ENCODE results near the gene ASAP2.

ASAP2 gene

DNA sequence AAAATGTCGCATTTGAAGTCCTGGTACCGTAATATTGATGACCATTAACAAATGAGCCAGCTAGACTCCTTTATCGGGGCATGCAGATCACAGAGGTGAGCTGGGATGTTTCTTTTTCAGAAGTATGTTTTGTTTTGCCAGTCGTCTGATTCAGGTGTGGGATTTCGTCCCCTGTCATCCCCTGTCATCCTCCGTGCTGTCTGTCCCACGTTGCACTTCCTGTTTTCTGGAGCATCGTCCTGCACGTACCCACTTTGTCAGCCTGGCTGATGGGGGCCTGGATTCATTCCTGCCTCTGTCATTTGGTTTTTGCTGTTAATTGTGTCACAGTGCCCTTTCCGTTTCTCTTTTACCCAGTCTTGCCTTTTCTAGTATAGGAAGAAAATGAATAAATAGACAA is 72.8 kb downstream of the ASAP2 start:
- DNase-seq, result no peak

DNA sequence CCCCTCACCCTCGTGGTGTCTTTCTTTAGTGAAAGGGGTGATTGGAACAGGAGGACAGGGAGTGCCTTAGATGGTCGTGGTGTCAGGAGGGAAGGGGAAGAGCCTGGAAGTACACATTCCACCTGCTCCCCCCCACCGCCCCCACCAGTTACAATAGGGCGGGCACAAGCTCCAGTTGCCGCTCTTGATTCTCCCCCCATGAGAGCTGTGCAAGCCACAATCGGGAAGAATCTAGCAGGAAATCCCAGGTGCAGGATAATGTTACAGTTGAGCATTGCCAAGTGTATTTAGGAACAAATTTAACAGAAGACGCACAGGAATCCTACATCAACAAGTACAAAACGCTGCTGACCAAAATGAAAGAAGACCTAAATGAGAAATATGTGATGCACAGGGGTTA is 73.6 kb downstream of the ASAP2 start:
- DNase-seq, result no peak

DNA sequence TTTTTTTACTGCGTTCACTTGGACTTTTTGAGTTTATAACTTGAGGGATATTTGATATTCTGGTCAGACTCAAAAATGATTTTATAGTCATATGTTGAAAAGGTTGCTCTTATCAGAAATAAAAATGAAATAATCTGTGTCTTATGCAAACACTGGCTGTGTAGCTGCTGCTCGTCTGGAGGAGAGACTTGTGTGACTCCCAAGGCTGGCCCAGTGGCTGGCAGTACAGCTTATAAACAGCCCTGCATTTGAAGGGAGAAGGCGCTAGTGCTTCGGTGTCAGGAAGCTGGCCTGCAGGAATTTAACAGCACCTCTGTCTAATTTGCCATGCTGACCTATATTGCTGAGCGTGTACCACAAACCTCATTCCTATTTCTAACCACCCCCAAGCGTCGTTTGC is 74.5 kb downstream of the ASAP2 start:
- no peak for DNase-seq

DNA sequence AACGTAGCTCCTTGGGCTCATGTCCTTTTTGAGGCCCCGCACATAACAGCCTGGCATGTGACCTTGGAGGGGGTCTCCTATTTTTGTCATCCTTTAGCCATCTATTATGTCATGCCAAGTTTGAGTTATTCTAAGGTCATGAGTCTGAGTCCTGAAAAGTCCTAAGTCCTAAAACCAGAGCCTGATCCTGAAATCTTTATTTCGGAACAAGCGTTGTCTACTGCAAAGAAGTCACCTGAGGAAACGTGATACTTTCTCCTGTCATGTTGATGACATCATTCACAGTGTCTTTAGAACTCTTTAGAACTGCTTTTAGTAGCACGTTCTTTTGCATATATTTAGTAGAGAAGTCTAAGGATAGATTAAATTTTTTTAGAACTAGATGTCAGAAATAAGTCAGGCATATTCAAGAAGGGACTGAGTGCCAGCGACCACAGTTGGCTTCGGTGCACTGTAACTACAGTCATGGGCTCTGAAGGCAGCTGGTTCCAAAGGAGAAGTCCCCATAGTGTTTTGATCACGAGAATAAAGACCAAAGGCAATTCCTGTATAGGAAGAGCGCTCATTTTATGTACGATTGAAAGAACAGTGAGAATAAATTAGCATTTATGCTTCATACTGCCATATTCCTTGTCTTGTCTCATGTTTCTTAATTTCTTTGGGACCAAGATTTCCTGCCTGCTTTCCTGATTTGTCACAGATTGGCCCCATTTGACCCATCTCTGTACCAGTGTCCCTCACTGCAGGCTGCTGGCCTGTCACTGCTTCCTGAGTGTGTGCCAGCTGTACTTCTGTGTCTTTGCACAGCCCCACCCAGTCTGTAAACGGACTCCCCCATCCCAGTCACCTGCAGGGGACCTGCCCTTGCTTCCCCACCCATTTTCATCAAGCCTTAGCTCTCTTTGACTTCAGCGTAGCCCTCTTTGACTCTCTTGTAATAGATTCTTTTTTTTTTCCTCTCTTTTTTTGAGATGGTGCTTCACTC is 75.8 kb downstream of the ASAP2 start:
- no peak for DNase-seq

DNA sequence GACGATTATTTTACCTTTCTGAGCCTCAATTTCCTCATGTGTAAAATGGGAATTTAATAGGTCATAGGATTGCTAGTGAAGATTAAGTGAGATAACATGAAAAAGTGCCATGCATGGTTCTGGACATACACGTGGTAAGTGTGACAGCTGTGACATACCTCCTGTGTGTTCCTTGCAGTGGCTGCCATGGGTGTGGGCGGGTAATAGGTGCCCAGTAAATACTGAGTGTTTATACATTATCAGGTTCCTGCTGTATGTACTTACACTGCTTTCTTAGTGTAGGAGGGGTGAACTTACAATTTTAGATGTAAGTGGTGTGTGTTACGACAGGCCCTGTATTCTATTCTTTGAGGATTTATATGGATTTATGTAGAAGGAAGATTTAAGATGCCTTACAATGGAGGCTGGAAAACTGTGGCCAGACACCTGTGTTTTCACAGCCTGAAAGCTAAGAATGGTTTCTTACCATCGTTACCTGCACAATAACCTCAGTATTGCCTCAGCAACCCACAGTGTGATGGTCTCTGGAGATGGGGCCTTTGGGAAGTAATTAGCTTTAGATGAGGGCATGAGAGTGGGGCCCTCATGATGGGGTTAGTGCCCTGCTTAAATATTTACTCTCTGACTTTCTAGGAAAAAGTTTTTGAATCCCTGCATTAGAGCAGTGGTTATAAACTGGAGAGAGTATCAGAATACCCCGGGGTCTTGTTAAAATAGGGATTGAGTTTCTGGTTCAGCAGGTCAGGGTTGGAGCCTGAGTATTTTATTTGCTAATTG is 78.1 kb downstream of the ASAP2 start:
- DNase-seq, result no peak

DNA sequence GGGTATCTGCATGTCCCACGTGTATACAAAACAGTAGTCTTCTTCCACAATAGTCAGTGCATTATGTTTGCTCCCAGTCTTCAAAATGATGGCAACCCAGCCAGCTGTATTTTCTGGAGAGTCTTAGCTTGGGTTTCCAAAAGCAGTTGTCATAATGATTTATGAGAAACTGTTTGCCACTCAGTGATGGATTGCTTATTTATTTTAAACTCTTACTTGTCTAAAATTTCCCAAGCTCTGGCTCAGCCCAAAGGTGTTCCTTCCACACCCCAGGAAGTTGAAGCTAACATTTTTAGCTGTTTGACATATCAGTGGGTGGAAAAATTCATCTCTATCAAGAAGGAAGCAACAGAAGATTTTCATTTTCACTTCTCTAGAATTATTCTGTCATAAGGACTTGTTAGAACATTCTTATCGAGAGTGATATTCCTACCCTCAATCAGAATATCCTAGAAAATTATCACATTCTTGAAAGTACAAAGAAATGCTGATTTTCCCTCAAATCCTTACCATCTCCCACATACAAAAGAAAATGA is 78.8 kb downstream of the ASAP2 start:
- no peak for DNase-seq

DNA sequence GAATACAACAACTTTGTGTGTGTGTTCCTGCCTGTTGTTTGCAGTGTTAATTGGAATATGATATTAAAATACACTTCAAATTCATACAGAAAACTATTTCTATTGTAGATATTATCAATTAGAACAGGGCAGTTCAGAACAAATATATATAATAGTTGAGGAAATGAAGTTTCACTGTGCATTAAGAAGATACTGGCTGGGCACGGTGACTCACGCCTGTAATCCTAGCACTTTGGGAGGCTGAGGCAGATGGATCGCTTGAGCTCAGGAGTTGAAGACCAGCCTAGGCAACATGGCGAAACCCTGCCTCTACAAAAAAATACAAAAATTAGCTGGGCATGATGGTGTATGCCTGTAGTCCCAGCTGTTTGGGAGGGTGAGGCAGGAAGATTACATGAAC is 79.3 kb downstream of the ASAP2 start:
- no peak for DNase-seq

DNA sequence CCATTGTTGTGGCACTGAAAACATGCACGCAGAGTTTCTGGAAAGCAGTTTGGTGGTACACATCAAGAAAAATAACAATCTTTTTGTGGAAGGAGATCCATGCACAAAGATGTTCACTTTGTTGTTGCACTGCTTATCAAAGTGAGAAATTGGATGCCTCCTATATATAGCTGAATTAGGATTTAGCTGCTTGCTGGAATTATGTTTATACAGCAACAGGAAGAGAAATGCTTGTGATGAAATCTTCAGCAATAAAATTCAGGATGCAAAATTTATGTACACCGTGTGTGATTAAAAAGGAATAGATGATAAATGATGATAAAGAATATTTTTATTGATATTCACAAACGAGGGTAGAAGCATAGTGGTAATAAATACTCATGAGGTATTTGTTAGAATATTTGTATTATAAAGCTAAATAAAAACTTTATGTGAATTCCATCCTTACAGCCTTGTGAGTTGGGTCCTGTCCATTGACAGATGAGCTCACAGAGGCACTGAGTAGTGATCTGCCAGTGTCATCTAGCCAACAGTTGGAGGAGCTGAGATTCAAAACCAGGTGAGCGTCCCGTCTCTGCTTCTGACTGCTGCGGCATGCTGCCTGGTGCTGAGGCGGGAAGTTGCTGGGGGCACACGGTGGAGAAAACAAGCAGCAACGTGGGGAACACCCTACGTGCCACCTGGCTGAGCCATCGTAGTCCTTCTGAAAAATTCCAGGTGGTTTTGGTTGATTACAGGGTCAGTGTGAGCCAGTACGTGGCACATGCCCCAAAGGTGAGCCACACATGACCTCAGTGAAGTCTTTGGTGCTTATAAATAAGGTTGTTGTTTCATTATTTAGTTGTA is 80.2 kb downstream of the ASAP2 start:
- DNase-seq, result no peak

DNA sequence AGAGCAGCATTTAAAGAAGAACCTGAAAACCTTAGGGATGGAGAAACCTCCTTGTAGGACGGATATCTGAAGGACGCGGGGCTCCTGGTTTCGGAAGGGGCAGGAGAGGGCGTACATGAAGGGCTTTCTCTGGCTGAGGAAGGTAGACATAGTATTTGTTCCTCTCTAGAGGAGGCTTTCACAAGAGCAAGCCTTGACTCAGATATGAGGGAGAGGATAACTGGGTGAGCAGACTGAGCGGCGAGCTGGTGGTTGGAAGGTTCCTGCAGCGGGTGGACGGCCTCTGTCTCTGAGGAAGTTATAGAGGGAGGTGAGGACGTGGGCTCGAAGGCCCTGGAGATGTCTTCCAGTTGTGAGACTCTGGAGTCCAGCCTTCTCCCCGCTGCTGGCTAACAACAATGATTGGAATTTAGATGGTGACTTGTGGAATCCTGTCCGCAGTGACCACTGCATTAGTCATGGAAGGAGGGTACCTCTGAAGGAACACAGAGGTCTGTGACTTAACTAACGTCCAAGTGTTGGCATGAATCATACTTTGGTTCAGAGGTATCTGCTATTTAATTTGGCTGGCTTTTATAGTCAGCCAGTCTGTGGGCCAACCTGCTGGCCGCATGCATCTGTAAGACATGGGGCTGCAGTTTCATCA is 80.9 kb downstream of the ASAP2 start:
- DNase-seq, result no peak

DNA sequence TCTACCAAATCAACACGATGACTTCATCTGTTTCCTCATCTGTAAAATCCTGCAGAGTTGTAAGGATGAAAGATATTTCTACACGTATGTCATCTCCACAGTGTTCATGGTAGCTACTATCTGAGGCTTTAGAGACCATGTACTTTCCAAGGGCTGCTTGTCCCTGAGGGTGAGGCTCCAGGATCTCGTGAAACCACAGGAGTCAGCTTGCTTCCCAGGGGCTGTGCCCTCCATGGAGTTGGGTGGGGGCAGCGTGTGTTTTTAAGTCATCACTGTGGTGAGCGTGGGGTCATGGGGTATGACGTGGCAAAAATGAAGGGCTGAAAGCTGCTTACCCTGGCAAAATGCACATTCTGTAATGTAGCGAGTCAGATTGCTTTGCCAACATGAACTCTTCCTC is 81.6 kb downstream of the ASAP2 start:
- DNase-seq, result no peak

DNA sequence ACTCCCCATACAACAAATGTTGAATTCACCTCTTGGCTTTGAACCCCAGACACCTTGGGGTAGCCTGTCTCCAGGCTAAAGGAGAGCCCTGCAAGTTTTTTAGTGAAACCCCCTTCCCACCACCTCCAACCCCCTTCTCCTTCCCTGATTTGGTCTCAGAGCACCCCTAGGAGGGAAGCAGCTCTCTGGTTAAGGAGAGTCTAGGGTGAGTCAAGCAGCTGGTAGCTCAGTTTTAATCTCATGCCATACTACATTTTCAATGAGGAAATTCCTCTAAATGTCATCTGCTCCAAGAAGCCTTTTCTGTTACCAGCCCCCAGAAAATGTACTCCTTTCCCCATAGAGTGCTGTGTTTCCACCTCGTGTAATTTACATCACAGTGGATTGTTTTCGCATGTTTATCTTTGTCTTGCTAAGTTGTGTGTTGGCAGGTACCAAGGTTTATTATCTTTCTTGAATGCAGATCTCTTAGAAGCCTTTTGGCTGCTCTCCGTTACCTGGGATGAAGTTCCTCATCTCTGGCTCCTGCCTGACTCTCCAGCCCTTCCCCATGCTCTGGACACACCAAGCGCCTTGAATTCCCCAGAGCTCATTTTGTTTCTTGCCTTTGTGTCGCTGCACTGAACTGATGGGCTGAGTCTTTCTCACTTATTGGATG is 82.2 kb downstream of the ASAP2 start:
- no peak for DNase-seq

DNA sequence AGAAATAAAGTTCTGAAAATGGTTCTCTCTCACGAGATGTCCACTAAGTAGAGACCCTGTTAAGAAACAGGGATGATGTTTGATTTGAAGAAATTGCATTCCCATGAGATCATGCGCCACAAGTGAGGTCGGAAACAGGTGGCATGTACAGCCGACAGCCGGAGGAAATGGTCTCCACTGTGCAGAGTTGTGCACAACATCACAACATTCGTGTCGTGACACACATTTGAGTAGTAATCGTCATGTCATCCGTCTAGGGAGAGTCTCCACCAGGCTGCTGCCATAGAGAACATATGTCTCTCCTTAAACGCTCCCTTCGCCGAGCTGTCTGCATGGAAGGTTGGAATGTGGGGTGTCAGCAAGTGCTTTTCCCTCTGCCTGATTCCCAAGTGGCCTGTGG is 84.7 kb downstream of the ASAP2 start:
- no peak for DNase-seq

DNA sequence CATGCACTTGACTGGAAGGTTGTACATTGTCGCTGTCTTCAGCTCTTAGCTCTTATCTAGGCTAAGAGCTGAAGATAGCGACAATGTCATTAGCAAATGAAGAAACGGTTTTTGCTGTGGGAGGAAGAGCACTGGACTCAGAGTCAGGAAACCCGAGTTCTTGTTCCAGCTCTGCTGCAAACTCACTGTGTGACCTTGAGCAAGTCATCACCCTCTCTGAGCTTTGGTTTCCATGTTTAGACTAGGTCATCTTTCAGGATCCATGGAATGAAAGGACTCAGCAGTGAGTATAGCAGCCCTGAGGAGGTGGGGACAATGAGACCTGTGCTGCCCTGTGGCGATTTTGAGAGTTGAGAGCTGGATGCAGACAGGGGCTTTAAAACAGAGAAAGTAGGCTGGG is 85.3 kb downstream of the ASAP2 start:
- DNase-seq, result no peak

DNA sequence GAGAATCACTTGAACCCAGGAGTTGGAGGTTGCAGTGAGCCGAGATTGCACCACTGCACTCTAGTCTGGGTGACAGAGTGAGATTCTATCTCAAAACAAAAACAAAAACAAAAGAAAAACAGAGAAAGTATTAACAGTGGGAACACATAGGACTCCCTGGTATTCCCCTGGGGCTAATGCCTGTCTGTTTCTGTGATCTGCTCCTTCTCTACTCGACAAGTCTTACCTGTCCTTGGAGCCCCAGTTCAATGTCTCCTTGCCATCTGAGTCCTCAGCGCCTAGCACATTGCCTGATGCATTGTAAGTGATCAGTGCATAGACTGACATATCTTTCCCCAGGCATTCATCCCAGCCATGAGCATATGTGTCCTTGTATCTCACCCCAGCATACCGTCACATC is 85.8 kb downstream of the ASAP2 start:
- DNase-seq, result no peak

DNA sequence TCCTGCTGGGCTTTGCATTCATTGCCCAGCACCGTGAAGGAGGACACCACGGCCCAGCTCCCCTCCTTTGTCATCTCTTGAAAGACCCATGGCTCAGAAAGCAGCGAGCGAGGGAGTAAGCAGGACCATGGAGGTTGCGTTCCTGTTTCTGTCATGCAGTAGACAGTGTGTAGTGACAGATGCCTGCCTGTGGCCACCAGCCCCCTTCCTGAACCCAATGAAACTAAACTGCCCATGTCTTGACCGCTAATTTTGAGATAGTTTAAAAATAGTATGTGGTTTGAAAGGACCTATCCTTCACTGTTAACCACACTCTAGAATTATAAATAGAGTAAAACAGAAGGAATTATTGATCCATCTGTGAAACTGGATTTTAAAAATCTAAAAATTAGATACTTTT is 88.2 kb downstream of the ASAP2 start:
- no peak for DNase-seq

DNA sequence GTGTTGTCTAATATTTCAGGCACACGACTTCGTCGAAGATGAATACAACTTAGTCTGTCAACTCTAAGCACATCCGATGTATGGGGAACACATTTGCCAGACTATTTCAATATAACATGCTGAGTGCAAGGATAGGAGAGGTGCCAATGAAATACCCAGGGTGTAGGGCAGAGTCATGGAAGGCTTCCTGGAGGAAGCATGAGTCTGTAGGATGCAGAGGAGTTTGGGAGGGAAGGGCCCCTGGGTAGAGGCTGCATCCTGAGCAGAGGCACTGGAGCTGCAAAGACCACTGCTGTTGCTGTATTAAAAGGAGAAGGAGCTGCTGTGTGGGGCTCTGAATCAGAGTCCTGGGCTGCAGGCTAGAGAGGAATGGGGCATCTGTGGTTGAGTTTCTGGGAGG is 89.9 kb downstream of the ASAP2 start:
- DNase-seq, result no peak

DNA sequence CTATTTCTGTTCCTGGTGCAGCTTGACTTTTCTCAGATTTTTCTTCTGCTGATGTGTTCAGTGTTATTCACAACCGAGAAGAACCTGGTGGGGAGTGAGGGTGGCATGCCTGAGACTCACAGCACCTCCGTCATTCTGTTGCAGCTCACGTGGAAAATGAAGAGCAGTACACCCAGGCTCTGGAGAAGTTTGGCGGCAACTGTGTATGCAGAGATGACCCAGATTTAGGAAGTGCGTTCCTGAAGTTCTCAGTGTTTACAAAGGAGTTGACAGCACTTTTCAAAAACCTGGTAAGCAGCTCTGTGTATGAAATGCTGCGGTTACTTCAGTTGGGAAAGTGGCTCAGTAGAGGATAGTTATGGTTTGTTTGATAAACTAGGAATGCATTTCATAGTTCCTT is 90.5 kb downstream of the ASAP2 start:
- no peak for DNase-seq

DNA sequence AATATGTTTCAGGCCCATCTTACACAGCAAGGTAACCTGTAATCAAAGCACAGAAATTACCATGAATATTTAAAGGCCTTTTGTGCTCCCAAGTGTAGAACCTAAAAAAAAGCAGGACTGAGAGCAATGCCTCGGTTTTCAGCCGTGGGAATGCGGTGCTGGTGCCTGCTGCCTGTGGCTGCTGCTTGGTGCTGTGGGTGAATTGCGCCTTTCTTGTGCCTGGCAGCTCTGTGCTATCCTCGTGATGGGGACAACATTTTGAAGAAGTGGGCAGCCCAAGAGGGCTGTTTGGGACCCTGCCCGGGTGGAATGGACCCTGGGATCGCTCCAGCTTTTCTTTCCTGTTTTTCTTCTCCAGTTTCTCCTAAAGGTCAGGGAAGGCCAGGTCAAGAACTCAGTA is 91.2 kb downstream of the ASAP2 start:
- DNase-seq, result no peak

DNA sequence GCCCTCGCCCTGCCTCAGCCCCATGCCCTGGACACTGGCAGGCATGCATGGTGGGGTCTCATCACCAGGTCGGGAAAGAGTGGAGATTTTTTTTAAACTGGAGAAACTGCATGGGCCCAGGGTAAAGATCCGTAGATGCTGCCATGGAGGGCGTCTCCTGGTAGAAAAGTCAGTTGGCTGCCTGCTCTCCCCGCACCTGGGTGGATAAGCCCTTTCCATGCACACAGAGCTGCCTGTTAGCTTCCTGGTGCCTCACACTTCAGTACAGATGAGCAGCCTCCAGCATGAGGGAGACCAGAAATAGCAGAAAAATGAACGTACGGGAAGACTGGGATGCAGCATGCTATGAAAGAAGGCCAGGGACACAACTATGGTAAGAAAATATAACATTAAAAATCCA is 92.0 kb downstream of the ASAP2 start:
- DNase-seq, result no peak

DNA sequence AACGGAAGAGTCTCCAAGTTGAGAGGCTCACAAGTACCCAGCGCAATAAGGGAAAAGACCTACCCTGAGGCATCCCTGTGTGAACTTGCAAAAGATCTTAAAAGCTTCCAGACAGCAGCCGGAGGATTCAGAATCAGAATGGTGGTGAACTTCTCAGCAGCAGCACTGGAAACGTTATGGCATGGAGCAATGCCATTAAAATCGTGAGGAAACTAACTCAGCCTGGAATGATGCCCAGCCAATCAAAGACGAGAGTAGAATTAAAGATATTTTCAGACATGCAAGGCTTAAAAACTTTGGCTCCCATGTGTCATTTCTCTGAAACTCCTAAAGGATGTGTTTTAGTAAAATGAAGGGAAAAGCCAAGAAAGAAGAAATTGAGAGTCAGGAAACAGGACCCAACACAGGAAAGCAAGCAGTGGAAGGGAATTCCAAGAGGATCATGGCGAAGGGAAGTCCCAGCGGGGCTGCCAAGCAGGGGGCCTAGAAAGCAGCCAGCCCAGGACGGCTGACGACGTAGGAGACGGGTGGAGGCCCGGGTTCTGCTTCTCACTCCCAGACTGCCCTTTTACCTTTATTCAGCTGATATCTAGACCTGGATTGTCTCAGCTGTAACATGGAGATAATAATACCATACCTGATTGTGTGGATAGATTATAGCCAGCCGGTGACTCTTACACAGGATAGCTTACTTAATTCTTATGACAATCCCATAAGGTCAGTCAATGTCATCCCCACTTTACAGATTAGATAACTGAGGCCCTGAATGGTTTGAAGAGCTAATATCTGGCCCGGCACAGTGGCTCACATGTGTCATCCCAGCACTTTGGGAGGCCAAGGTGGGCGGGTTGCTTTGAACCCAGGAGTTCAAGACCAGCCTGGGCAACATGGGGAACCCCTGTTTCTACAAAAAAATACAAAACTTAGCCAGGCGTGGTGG is 92.8 kb downstream of the ASAP2 start:
- no peak for DNase-seq

DNA sequence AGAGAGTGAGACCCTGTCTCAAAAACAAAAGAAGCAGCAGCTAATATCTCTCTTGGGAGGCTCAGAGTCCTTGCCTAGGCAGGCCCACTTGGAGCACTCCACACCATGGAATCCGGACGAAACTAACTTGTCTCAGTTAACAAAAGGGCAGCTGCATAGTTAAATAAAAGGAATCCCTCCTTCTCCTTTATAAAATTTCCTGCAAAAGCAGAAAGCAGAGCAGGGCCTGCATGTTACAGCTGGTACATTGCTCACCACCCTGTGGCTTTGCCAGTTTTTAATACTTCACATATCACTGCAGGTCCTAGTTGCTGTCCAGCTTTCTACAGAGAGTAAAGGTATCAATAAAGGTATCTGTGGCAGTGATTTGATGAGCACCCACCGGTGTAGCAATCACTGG is 93.6 kb downstream of the ASAP2 start:
- DNase-seq, result no peak
